Measurements from ENCODE around the gene GRAMD2A. TPM values are rescaled to one million over a fixed set of nuclear protein-coding genes. Genes with fewer than 3 reads are reported as not detected.

Gene GRAMD2A
- total RNA-seq, 4 donors from 2014 or later = 0.39 to 0.64 TPM; not detected in 2

GRCh38 chr15:72229076-72229946 lies 31.7 kb upstream of the GRAMD2A start:
- peak overlapping the region; percentile 89 to 90 for H3K4me3 ChIP-seq
- no peak for TF ChIP-seq POLR2A (IDR thresholded peaks at IDR 0.05)
- TF ChIP-seq CTCF (IDR thresholded peaks at IDR 0.05) = no peak
- TF ChIP-seq EP300 (IDR thresholded peaks at IDR 0.05) = no peak
- no peak for TF ChIP-seq POLR2AphosphoS5 (IDR thresholded peaks at IDR 0.05)
- H3K4me1 ChIP-seq = peaks cover 11 to 64% (median 27%) of the 10 kb centered on the region in 3 donors
- peak overlapping the region; percentile 92 to 98 (median 97) for H3K27ac ChIP-seq
- no peaks in the 10 kb centered on the region for H3K27me3 ChIP-seq
- ATAC-seq = no peak
- no peaks in the 10 kb centered on the region for H3K9me3 ChIP-seq
- H3K36me3 ChIP-seq = no peaks in the 10 kb centered on the region
- WGBS, 2 donors (ENCODE audit: low coverage in 1 of 2) = 5 to 11% methylated on average over 8 to 10 of the region's 25 CpGs

- ATAC-seq = no peak
- Histone ChIP-seq H3K4me1 (peaks cover 11 to 78% (median 27%) of the 10 kb centered on the region in 3 donors), H3K36me3 (no peaks in the 10 kb centered on the region), H3K9me3 (no peaks in the 10 kb centered on the region), H3K27ac (peak overlapping the region; percentile 92 to 98 (median 97)), H3K27me3 (no peaks in the 10 kb centered on the region), H3K4me3 (peak overlapping the region in 1 of 2 donors; percentile 90)
- no peak for TF ChIP-seq EP300 (IDR thresholded peaks at IDR 0.05)
- no peak for TF ChIP-seq POLR2A (IDR thresholded peaks at IDR 0.05)
- TF ChIP-seq CTCF (IDR thresholded peaks at IDR 0.05) = no peak
- no peak for TF ChIP-seq POLR2AphosphoS5 (IDR thresholded peaks at IDR 0.05)
- 38 to 54% methylated on average over 3 to 4 of the region's 4 CpGs for WGBS, 2 donors (ENCODE audit: low coverage in 1 of 2)
These were observed 30.1 kb upstream of the GRAMD2A start for GRCh38 chr15:72227720-72228119.

GRCh38 chr15:72227192-72227586 lies 29.6 kb upstream of the GRAMD2A start:
- H3K27ac ChIP-seq = peak overlapping the region; percentile 6 to 98 (median 86)

GRCh38 chr15:72223278-72223677 lies 25.7 kb upstream of the GRAMD2A start:
- Histone ChIP-seq H3K4me3 (no peak overlapping the region), H3K27ac (peak overlapping the region in 3 of 4 donors; percentile 41 to 65 (median 48)), H3K36me3 (peaks cover 0 to 10% of the 10 kb centered on the region in 2 donors), H3K4me1 (peaks cover 3 to 88% (median 21%) of the 10 kb centered on the region in 3 donors), H3K9me3 (no peaks in the 10 kb centered on the region), H3K27me3 (no peaks in the 10 kb centered on the region)
- WGBS, 2 donors (ENCODE audit: low coverage in 1 of 2) = 87 to 90% methylated on average over 9 to 10 of the region's 10 CpGs
- no peak for TF ChIP-seq CTCF (IDR thresholded peaks at IDR 0.05)
- TF ChIP-seq EP300 (IDR thresholded peaks at IDR 0.05) = no peak
- TF ChIP-seq POLR2AphosphoS5 (IDR thresholded peaks at IDR 0.05) = no peak
- TF ChIP-seq POLR2A (IDR thresholded peaks at IDR 0.05) = no peak
- no peak for ATAC-seq

More at GRCh38 chr15:72227192-72227586, 29.6 kb upstream of the GRAMD2A start:
- H3K36me3 ChIP-seq = no peaks in the 10 kb centered on the region
- peaks cover 11 to 78% (median 27%) of the 10 kb centered on the region in 3 donors for H3K4me1 ChIP-seq
- peak overlapping the region in 1 of 2 donors; percentile 5 for H3K4me3 ChIP-seq
- no peaks in the 10 kb centered on the region for H3K9me3 ChIP-seq
- no peak for ATAC-seq
- TF ChIP-seq CTCF (IDR thresholded peaks at IDR 0.05) (no peak), POLR2AphosphoS5 (IDR thresholded peaks at IDR 0.05) (peak; percentile 69), POLR2A (IDR thresholded peaks at IDR 0.05) (no peak), EP300 (IDR thresholded peaks at IDR 0.05) (no peak)
- H3K27me3 ChIP-seq = no peaks in the 10 kb centered on the region
- 30% methylated on average over 3 to 5 of the region's 8 CpGs for WGBS, 2 donors (ENCODE audit: low coverage in 1 of 2)
